Brain microvascular endothelial cell (primary cell): Measurements from ENCODE around the gene GCNT2.

Source experiments
- DNase-seq: peaks from one replicate; pipeline ENCODE4 v3.0.0-alpha.2; 2020
- H3K27ac ChIP-seq: fragments of 250-450 bp; sonication (Bioruptor Pico); 2 replicates; pipeline ENCODE4 v1.5.1; 2020; ENCODE audit warnings: mild to moderate bottlenecking, moderate library complexity
- H3K27me3 ChIP-seq: fragments of 250-450 bp; sonication (Bioruptor Pico); replicated peaks from 2 replicates; pipeline ENCODE4 v1.5.1; 2020; ENCODE audit warnings: mild to moderate bottlenecking
- H3K36me3 ChIP-seq: fragments of 250-450 bp; sonication (Bioruptor Pico); replicated peaks from 2 replicates; pipeline ENCODE4 v1.5.1; 2020; ENCODE audit warnings: mild to moderate bottlenecking
- H3K4me3 ChIP-seq: 2 replicates; pipeline ENCODE4 v1.5.1; 2011; ENCODE audit warnings: low read depth, mild to moderate bottlenecking, control low read depth, low read length, moderate library complexity
- CTCF ChIP-seq: IDR thresholded peaks from 2 replicates; pipeline ENCODE4 v1.5.1; 2011; ENCODE audit warnings: low read depth, mild to moderate bottlenecking, moderate library complexity, low read length, control low read depth, inconsistent platforms; ENCODE audit errors: missing control alignments
- in situ Hi-C: cut with HindIII; loops from 2 replicates; pipeline ENCODE4 v1.10.0; 2017; ENCODE audit warnings: low sequenced_read_pairs, low pct_ligation_motif_present

Gene GCNT2

GRCh38 chr6:10555625-10556309 is 34.6 kb downstream of the GCNT2 start:
- Histone ChIP-seq H3K36me3 (no peaks in the 10 kb centered on the region), H3K27ac (no peak overlapping the region), H3K27me3 (no peaks in the 10 kb centered on the region), H3K4me3 (peak overlapping the region; percentile 51)
- peak; percentile 23 for DNase-seq
- no peak for TF ChIP-seq CTCF
- in situ Hi-C loops, result no loop called here

GRCh38 chr6:10556589-10556988 is 35.4 kb downstream of the GCNT2 start:
- no peak for TF ChIP-seq CTCF
- no peak for DNase-seq
- no peaks in the 10 kb centered on the region for H3K27me3 ChIP-seq
- no peak overlapping the region for H3K4me3 ChIP-seq
- H3K36me3 ChIP-seq, result no peaks in the 10 kb centered on the region
- in situ Hi-C loops, result no loop called here
- H3K27ac ChIP-seq, result no peak overlapping the region

- Histone ChIP-seq H3K27me3 (no peaks in the 10 kb centered on the region), H3K36me3 (no peaks in the 10 kb centered on the region), H3K27ac (no peak overlapping the region), H3K4me3 (no peak overlapping the region)
- in situ Hi-C loops, result no loop called here
- TF ChIP-seq CTCF, result no peak
- no peak for DNase-seq
These were observed 35.8 kb downstream of the GCNT2 start for GRCh38 chr6:10556992-10557391.

GRCh38 chr6:10557913-10558312 is 36.8 kb downstream of the GCNT2 start:
- in situ Hi-C loops, result no loop called here
- H3K36me3 ChIP-seq, result no peaks in the 10 kb centered on the region
- TF ChIP-seq CTCF, result no peak
- H3K27me3 ChIP-seq, result no peaks in the 10 kb centered on the region
- no peak overlapping the region for H3K4me3 ChIP-seq
- no peak overlapping the region for H3K27ac ChIP-seq
- DNase-seq, result no peak

- in situ Hi-C loops, result no loop called here
- no peak for DNase-seq
- Histone ChIP-seq H3K27me3 (no peaks in the 10 kb centered on the region), H3K36me3 (no peaks in the 10 kb centered on the region), H3K27ac (no peak overlapping the region), H3K4me3 (no peak overlapping the region)
- TF ChIP-seq CTCF, result no peak
These were observed 37.4 kb downstream of the GCNT2 start for GRCh38 chr6:10558565-10558964.

- no peak for TF ChIP-seq CTCF
- DNase-seq, result no peak
- Histone ChIP-seq H3K27ac (no peak overlapping the region), H3K36me3 (no peaks in the 10 kb centered on the region), H3K4me3 (no peak overlapping the region), H3K27me3 (no peaks in the 10 kb centered on the region)
- in situ Hi-C loops, result no loop called here
These were observed 38.5 kb downstream of the GCNT2 start for GRCh38 chr6:10559522-10560152.
